ENCODE results near the gene TOMM20L. TPM values are rescaled to one million over a fixed set of nuclear protein-coding genes. Genes with fewer than 3 reads are reported as not detected.

TOMM20L gene
- total and polyA plus RNA-seq, 2 of the 13 experiments (the other 11 are each of a cell fraction or from before 2014, with no cell fraction given) = 0.46 TPM; not detected in 1

DNA sequence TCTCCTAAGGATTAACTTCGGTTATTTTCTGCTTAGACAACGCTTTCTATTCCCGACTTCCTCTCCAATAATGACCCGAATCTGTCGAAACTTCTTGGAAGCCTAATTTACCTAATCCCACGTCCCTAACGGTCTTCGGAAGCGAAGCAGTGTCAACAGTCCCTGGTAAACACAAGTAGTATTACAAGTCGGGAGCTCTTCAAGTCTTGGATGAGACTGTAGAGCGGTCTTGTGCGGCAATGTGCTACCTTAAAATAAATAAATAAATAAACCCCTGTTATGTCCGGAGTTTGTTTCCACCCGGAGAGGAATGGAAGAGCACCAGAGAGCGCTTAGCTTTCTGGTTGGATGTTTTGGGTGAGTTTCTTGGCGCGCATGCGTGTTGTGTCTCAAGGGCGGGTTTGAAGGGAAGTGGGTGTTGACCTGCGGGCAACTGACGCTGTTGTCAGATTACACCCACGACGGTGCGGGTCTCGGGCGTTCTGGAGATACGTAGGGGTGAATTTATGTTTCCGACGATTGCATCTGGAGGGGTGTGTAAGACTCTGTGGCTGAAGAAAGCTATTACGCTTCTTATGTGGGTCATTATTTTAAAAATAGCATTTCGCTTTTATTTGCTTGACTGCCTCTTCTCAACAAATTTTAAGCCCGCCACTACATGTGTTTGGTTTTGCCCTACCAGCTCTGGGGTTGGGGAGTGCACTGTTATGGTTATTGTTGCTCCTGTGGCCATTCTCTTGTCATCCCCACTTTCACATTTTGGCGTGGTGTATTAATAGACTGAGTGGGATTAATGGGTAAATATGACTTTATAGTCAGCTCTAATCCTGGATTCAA lies 31.8 kb downstream of the TOMM20L start, which contains the start of the genes KIAA0586 and TIMM9 (continued):
- TF ChIP-seq, protein P1, sequence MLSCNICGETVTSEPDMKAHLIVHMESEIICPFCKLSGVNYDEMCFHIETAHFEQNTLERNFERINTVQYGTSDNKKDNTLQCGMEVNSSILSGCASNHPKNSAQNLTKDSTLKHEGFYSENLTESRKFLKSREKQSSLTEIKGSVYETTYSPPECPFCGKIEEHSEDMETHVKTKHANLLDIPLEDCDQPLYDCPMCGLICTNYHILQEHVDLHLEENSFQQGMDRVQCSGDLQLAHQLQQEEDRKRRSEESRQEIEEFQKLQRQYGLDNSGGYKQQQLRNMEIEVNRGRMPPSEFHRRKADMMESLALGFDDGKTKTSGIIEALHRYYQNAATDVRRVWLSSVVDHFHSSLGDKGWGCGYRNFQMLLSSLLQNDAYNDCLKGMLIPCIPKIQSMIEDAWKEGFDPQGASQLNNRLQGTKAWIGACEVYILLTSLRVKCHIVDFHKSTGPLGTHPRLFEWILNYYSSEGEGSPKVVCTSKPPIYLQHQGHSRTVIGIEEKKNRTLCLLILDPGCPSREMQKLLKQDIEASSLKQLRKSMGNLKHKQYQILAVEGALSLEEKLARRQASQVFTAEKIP (CRISPR knock-in tag; IDR thresholded peaks at IDR 0.05; ENCODE audit: borderline replicate concordance) = no peak
- TF ChIP-seq NR2F1 (CRISPR knock-in tag; IDR thresholded peaks at IDR 0.05) (peak; percentile 9 to 28; a peak in 1 of 4 replicates), PHF5A (CRISPR knock-in tag; IDR thresholded peaks at IDR 0.05; ENCODE audit: low read depth, unreplicated experiment) (no peak), ZNF678 (CRISPR knock-in tag; IDR thresholded peaks at IDR 0.05) (no peak), ATF7 (IDR thresholded peaks at IDR 0.05) (no peak), ATF7 (CRISPR knock-in tag; IDR thresholded peaks at IDR 0.05) (no peak), ARID2 (CRISPR knock-in tag; IDR thresholded peaks at IDR 0.05; ENCODE audit: borderline replicate concordance) (no peak), ZSCAN25 (CRISPR knock-in tag; IDR thresholded peaks at IDR 0.05) (peak; percentile 56; the same call in 1 of the 2 replicates), ZNF879 (CRISPR knock-in tag; IDR thresholded peaks at IDR 0.05) (no peak), MAZ (IDR thresholded peaks at IDR 0.05; ENCODE audit: borderline replicate concordance, low read depth, low read length) (no peak), MAZ (CRISPR knock-in tag; IDR thresholded peaks at IDR 0.05; ENCODE audit: low read depth) (no peak), ZNF124 (CRISPR knock-in tag; IDR thresholded peaks at IDR 0.05) (0 out of 2 replicates have a peak, but pooled peaks have one; percentile 46), MTA1 (CRISPR knock-in tag; IDR thresholded peaks at IDR 0.05; ENCODE audit: borderline replicate concordance) (no peak), ZNF343 (CRISPR knock-in tag; IDR thresholded peaks at IDR 0.05) (no peak), NFE2 (CRISPR knock-in tag; IDR thresholded peaks at IDR 0.05) (no peak), HMG20B (CRISPR knock-in tag; conservative IDR thresholded peaks at IDR 0.05) (peak; percentile 37; the same call in 1 of the 2 replicates), TBL1XR1 (IDR thresholded peaks at IDR 0.05; ENCODE audit: borderline replicate concordance, low read length, partially characterized antibody) (peak; percentile 57)
- TF ChIP-seq, protein P2, sequence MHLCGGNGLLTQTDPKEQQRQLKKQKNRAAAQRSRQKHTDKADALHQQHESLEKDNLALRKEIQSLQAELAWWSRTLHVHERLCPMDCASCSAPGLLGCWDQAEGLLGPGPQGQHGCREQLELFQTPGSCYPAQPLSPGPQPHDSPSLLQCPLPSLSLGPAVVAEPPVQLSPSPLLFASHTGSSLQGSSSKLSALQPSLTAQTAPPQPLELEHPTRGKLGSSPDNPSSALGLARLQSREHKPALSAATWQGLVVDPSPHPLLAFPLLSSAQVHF (CRISPR knock-in tag; IDR thresholded peaks at IDR 0.05) = no peak
- TF ChIP-seq, protein P3, sequence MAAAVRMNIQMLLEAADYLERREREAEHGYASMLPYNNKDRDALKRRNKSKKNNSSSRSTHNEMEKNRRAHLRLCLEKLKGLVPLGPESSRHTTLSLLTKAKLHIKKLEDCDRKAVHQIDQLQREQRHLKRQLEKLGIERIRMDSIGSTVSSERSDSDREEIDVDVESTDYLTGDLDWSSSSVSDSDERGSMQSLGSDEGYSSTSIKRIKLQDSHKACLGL (CRISPR knock-in tag; IDR thresholded peaks at IDR 0.05) = 0 out of 2 replicates have a peak, but pooled peaks have one; percentile 64
- TF ChIP-seq, protein P4, sequence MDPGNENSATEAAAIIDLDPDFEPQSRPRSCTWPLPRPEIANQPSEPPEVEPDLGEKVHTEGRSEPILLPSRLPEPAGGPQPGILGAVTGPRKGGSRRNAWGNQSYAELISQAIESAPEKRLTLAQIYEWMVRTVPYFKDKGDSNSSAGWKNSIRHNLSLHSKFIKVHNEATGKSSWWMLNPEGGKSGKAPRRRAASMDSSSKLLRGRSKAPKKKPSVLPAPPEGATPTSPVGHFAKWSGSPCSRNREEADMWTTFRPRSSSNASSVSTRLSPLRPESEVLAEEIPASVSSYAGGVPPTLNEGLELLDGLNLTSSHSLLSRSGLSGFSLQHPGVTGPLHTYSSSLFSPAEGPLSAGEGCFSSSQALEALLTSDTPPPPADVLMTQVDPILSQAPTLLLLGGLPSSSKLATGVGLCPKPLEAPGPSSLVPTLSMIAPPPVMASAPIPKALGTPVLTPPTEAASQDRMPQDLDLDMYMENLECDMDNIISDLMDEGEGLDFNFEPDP (CRISPR knock-in tag; conservative IDR thresholded peaks at IDR 0.05) = no peak
- TF ChIP-seq, protein P5, sequence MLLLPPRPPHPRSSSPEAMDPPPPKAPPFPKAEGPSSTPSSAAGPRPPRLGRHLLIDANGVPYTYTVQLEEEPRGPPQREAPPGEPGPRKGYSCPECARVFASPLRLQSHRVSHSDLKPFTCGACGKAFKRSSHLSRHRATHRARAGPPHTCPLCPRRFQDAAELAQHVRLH (CRISPR knock-in tag; IDR thresholded peaks at IDR 0.05; ENCODE audit: borderline replicate concordance, low read depth) = peak; percentile 92
- TF ChIP-seq, protein P6, sequence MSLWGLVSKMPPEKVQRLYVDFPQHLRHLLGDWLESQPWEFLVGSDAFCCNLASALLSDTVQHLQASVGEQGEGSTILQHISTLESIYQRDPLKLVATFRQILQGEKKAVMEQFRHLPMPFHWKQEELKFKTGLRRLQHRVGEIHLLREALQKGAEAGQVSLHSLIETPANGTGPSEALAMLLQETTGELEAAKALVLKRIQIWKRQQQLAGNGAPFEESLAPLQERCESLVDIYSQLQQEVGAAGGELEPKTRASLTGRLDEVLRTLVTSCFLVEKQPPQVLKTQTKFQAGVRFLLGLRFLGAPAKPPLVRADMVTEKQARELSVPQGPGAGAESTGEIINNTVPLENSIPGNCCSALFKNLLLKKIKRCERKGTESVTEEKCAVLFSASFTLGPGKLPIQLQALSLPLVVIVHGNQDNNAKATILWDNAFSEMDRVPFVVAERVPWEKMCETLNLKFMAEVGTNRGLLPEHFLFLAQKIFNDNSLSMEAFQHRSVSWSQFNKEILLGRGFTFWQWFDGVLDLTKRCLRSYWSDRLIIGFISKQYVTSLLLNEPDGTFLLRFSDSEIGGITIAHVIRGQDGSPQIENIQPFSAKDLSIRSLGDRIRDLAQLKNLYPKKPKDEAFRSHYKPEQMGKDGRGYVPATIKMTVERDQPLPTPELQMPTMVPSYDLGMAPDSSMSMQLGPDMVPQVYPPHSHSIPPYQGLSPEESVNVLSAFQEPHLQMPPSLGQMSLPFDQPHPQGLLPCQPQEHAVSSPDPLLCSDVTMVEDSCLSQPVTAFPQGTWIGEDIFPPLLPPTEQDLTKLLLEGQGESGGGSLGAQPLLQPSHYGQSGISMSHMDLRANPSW (CRISPR knock-in tag; IDR thresholded peaks at IDR 0.05; ENCODE audit: borderline replicate concordance) = no peak

All from HepG2 (cell line).